H1 (cell line): ENCODE results near the gene COL20A1. TPM values are rescaled to one million over a fixed set of nuclear protein-coding genes. Genes with fewer than 3 reads are reported as not detected.

Source experiments
- microRNA-seq, 2 experiments: library from miRNA; unstranded; fragments of <30 nt; microRNA quantifications; one replicate each; pipeline versions ENCODE4 to v1.2.0, GENCODE V29; 2016 to 2020; ENCODE audit warnings: borderline microRNAs expressed in 2 of 2, borderline number of aligned reads in 2 of 2, borderline replicate concordance in 1 of 2
- polyA plus RNA-seq, 7 experiments: library from polyadenylated mRNA; depleted of rRNA in 3 of 7; stranded (reverse) in 5 of 7; unstranded in 2 of 7; fragments of >200 nt in 5 of 7; fragments of 200-250 nt in 2 of 7; gene quantifications; 1 replicate in 5 of 7; 2 replicates in 1 of 7; 4 replicates in 1 of 7; pipeline versions ENCODE4 v1.2.1 to v1.2.3, GENCODE V29; 2011 to 2013; ENCODE audit warnings: missing spikeins in 2 of 7, mixed read lengths in 2 of 7
- small RNA-seq: library from polyadenylated mRNA; stranded (forward); fragments of <200 nt; extraction: miRNeasy Mini kit (QIAGEN cat#:217004); gene quantifications from one replicate; pipeline ENCODE3, GENCODE V24; 2013; ENCODE audit not compliant: insufficient read depth
- total RNA-seq: library from RNA; stranded (reverse); fragmentation: NEBNext Ultra II Directional; extraction: Animal tissue kit (Norgen Biotek cat#: 25700); gene quantifications from 2 replicates; pipeline ENCODE4 v1.2.1, GENCODE V29; 2021

Gene COL20A1
- total and polyA plus RNA-seq, 2 of the 8 experiments (the other 6 are each of a cell fraction or from before 2014, with no cell fraction given): 0.19 to 0.21 TPM

Small RNA genes lying within 50 kb of the gene (microRNA-seq; reads per million reads assigned to microRNA genes)
- gene MIR4326: 0 to 0.23 reads per million in 2 experiments

Small RNA genes lying within 50 kb of the gene (small RNA-seq; reads per million reads assigned to genes)
- 68.6 reads per million, percentile 97 among the genes with 10 or more reads in this experiment for gene MIR4326
- not detected for gene RNU6-994P

Other genes starting within 250 kb of the COL20A1 start
- 66.0 and 66.1 TPM in 2 replicates for gene YTHDF1, start 77.1 kb upstream of the COL20A1 start, total RNA-seq
- 32.8 and 38.3 TPM in 2 replicates for gene YTHDF1, start 77.1 kb upstream of the COL20A1 start, polyA plus RNA-seq (2011; rRNA removed)
- gene BIRC7, start 57.3 kb upstream of the COL20A1 start, total RNA-seq: 0.41 TPM in 1 of 2 replicates, not detected in the other
- gene BIRC7, start 57.3 kb upstream of the COL20A1 start, polyA plus RNA-seq (2011; rRNA removed): 0.11 and 0.16 TPM in 2 replicates
- 6.6 and 6.9 TPM in 2 replicates for gene NKAIN4, start 38.7 kb upstream of the COL20A1 start, total RNA-seq
- gene NKAIN4, start 38.7 kb upstream of the COL20A1 start, polyA plus RNA-seq (2011; rRNA removed): 17.0 and 21.9 TPM in 2 replicates
- gene ARFGAP1, start 20.4 kb upstream of the COL20A1 start, total RNA-seq: 93.0 and 100 TPM in 2 replicates
- 93.7 and 136 TPM in 2 replicates for gene ARFGAP1, start 20.4 kb upstream of the COL20A1 start, polyA plus RNA-seq (2011; rRNA removed)
- 2.7 and 5.7 TPM in 2 replicates for gene CHRNA4, start 68.2 kb downstream of the COL20A1 start, total RNA-seq
- gene CHRNA4, start 68.2 kb downstream of the COL20A1 start, polyA plus RNA-seq (2011; rRNA removed): 4.3 and 5.0 TPM in 2 replicates
- 82.6 and 88.6 TPM in 2 replicates for gene KCNQ2, start 179.5 kb downstream of the COL20A1 start, total RNA-seq
- gene KCNQ2, start 179.5 kb downstream of the COL20A1 start, polyA plus RNA-seq (2011; rRNA removed): 243 and 277 TPM in 2 replicates
- 25.8 and 27.9 TPM in 2 replicates for gene EEF1A2, start 205.9 kb downstream of the COL20A1 start, total RNA-seq
- 7.4 and 17.5 TPM in 2 replicates for gene EEF1A2, start 205.9 kb downstream of the COL20A1 start, polyA plus RNA-seq (2011; rRNA removed)
- 125 and 138 TPM in 2 replicates for gene PPDPF, start 227.6 kb downstream of the COL20A1 start, total RNA-seq
- 30.5 and 49.9 TPM in 2 replicates for gene PPDPF, start 227.6 kb downstream of the COL20A1 start, polyA plus RNA-seq (2011; rRNA removed)
- gene PTK6, start 244.2 kb downstream of the COL20A1 start, total RNA-seq: 0.17 and 0.19 TPM in 2 replicates
- gene PTK6, start 244.2 kb downstream of the COL20A1 start, polyA plus RNA-seq (2011; rRNA removed): 0.12 and 0.30 TPM in 2 replicates